CD14-positive monocyte (primary cell): ENCODE results near the gene WDR4. TPM values are rescaled to one million over a fixed set of nuclear protein-coding genes. Genes with fewer than 3 reads are reported as not detected.
"Not testable (repeated sequence)": the region's sequence is repeated elsewhere in the genome, so short reads cannot be mapped to it uniquely, and the experiment has no call there.

Experiments used
- DNase-seq, 3 donors: peaks; one replicate each; pipeline ENCODE4 v3.0.0-alpha.2; 2011 to 2022
- H2AFZ ChIP-seq: 2 replicates; pipeline ENCODE4 v1.6.0; 2012; ENCODE audit warnings: mild to moderate bottlenecking, low read depth, low read length, inconsistent platforms; ENCODE audit not compliant: insufficient read depth, poor library complexity, severe bottlenecking
- H3K27ac ChIP-seq, 2 donors: 1 replicate in 1 of 2; 2 replicates in 1 of 2; pipeline ENCODE4 v1.5.1; 2012 to 2013; ENCODE audit warnings: low read length in 2 of 2, control low read depth in 1 of 2, inconsistent platforms in 1 of 2, low read depth in 1 of 2, mild to moderate bottlenecking in 1 of 2
- H3K27me3 ChIP-seq, 2 donors: one replicate each; pipeline versions ENCODE4 v1.6.0 to v1.6.1; 2011 to 2013; ENCODE audit warnings: low read length in 2 of 2; ENCODE audit not compliant: control insufficient read depth in 2 of 2, insufficient read depth in 2 of 2
- H3K36me3 ChIP-seq, 2 donors: replicated peaks in 1 of 2; 1 replicate in 1 of 2; 2 replicates in 1 of 2; pipeline versions ENCODE4 v1.5.1 to v1.6.1; 2012 to 2013; ENCODE audit warnings: low read length in 2 of 2, control low read depth in 1 of 2, inconsistent platforms in 1 of 2, mild to moderate bottlenecking in 1 of 2; ENCODE audit not compliant: insufficient read depth in 2 of 2, control insufficient read depth in 1 of 2
- H3K4me1 ChIP-seq, 2 donors: 1 replicate in 1 of 2; 2 replicates in 1 of 2; pipeline versions ENCODE4 v1.5.1 to v1.6.1; 2012 to 2013; ENCODE audit warnings: low read length in 2 of 2, control low read depth in 1 of 2, inconsistent platforms in 1 of 2, mild to moderate bottlenecking in 1 of 2, moderate library complexity in 1 of 2; ENCODE audit not compliant: insufficient read depth in 2 of 2, control insufficient read depth in 1 of 2
- H3K4me2 ChIP-seq: replicated peaks from 2 replicates; pipeline ENCODE3; 2012; ENCODE audit warnings: low read length, moderate library complexity, mild to moderate bottlenecking; ENCODE audit not compliant: poor library complexity, severe bottlenecking; ENCODE audit errors: extremely low read depth
- H3K4me3 ChIP-seq, 3 experiments: fragments of 200-600 bp in 1 of 3; sonication (generic) in 1 of 3; replicated peaks in 1 of 3; 1 replicate in 2 of 3; 2 replicates in 1 of 3; pipeline ENCODE4 v1.5.1; 2011 to 2013; ENCODE audit warnings: low read length in 3 of 3, mild to moderate bottlenecking in 3 of 3, control low read depth in 2 of 3, low read depth in 2 of 3, inconsistent platforms in 1 of 3, moderate library complexity in 1 of 3
- H3K79me2 ChIP-seq: 2 replicates; pipeline ENCODE4 v1.6.0; 2012; ENCODE audit warnings: mild to moderate bottlenecking, control low read depth, inconsistent platforms, low read length, moderate library complexity; ENCODE audit not compliant: insufficient read depth
- H3K9ac ChIP-seq: 2 replicates; pipeline ENCODE4 v1.6.0; 2017; ENCODE audit warnings: low read length, mild to moderate bottlenecking; ENCODE audit not compliant: insufficient read depth, poor library complexity, severe bottlenecking
- H3K9me3 ChIP-seq, 2 donors: replicated peaks in 1 of 2; 1 replicate in 1 of 2; 2 replicates in 1 of 2; pipeline versions ENCODE4 v1.5.1 to v1.6.1; 2012 to 2013; ENCODE audit warnings: low read length in 2 of 2, control low read depth in 1 of 2; ENCODE audit not compliant: control insufficient read depth in 1 of 2, insufficient read depth in 1 of 2
- H4K20me1 ChIP-seq: 2 replicates; pipeline ENCODE4 v1.6.0; 2012; ENCODE audit warnings: mild to moderate bottlenecking, low read length, control low read depth, moderate library complexity; ENCODE audit not compliant: insufficient read depth
- H3K27ac Mint-ChIP-seq, 7 donors: one replicate each; pipeline ENCODE4 v1.8.0; 2020; ENCODE audit warnings: mild to moderate bottlenecking in 7 of 7, mixed read lengths in 7 of 7, moderate library complexity in 6 of 7, inconsistent platforms in 2 of 7
- H3K27me3 Mint-ChIP-seq, 3 donors: one replicate each; pipeline ENCODE4 v1.8.0; 2021 to 2022; ENCODE audit warnings: low read depth in 3 of 3, mild to moderate bottlenecking in 3 of 3, mixed read lengths in 3 of 3, moderate library complexity in 3 of 3, inconsistent platforms in 1 of 3
- H3K36me3 Mint-ChIP-seq, 2 donors: one replicate each; pipeline ENCODE4 v1.8.0; 2020; ENCODE audit warnings: mixed read lengths in 2 of 2, inconsistent platforms in 1 of 2, mild to moderate bottlenecking in 1 of 2
- H3K4me1 Mint-ChIP-seq: one replicate; pipeline ENCODE4 v1.8.0; 2020; ENCODE audit warnings: mild to moderate bottlenecking, mixed read lengths
- H3K4me3 Mint-ChIP-seq, 2 donors: one replicate each; pipeline ENCODE4 v1.8.0; 2020; ENCODE audit warnings: mild to moderate bottlenecking in 2 of 2, mixed read lengths in 2 of 2, moderate library complexity in 1 of 2
- H3K9me3 Mint-ChIP-seq, 7 donors: one replicate each; pipeline ENCODE4 v1.8.0; 2020 to 2022; ENCODE audit warnings: mixed read lengths in 7 of 7, mild to moderate bottlenecking in 6 of 7, moderate library complexity in 6 of 7, inconsistent platforms in 2 of 7
- WGBS: methylation state at CpG from one replicate; pipeline ENCODE4 v1.1.5; 2013; ENCODE audit warnings: missing lambda C conversion rate; ENCODE audit not compliant: insufficient coverage; 5-methylcytosine and 5-hydroxymethylcytosine counted together
- intact Hi-C, 2 donors: fragments of 100-400 bp; cut with micrococcal nuclease; formaldehyde crosslinking; loops; one replicate each; pipeline versions ENCODE4 v1.15.0 to v1.15.1; 2023
- polyA plus RNA-seq, 3 donors: library from polyadenylated mRNA; depleted of rRNA in 1 of 3; unstranded in 2 of 3; stranded (reverse) in 1 of 3; fragments of 300-500 nt in 2 of 3; fragments of >200 nt in 1 of 3; fragmentation: Illumina TruSeq in 2 of 3; gene quantifications; 1 replicate in 2 of 3; 2 replicates in 1 of 3; pipeline ENCODE4 v1.2.3, GENCODE V29; 2012 to 2021
- TF ChIP-seq, protein P1 (sequence below): fragments of 200-600 bp; IDR thresholded peaks from one replicate; pipeline ENCODE4 v1.8.0; 2022; ENCODE audit warnings: antibody characterized with exemption, mild to moderate bottlenecking

The WDR4 gene
- polyA plus RNA-seq, 3 donors, result 2.9 to 7.0 (median 3.6) TPM

DNA sequence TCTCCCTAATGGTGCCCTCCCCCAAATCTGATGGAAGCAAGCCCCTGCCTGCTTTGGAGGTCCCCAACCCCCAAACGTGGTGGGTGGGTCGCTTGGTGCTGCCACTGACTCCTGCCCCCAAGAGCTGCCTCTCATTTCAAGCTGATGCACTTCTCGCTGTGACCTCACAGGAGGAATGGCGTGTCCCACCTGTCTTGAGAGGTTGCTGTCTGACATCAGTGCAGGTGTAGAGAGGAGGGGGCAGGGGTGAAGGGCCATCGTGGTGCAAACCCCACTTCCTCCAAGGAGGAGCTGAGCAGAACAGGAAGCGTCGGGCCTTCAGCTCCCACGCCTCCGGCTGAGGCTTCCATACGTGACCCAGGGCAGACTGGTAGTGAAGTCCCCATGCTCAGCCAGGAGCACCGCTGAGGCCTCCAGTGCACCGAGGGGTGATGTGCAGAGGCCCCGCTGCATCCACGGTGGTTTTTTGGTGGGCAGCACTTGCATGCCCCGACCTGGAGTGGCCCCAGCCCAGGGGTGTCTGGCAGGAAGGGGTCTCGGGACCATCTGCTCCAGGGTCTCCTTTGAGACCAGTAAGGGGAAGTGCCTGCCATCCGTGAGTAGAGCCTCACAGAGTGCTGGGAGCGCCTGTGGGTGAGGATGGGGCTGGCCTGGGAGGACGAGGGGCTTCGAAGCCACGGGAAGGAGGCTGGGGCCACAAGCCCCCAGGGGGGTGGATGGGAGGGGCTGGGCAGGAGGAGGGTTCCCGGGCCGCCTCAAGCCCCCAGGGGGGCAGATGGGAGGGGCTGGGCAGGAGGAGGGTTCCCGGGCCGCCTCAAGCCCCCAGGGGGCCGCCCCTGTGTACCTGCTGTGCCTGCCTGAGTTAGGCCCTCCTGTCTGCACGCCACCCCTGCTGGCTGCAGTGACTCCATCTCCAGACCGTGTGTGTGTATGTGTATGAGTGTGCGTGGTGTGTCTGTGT, 39.8 kb downstream of the WDR4 start:
- intact Hi-C loops, result loop anchor here in 1 of 2 donors (10.0 kb wide), 1 partner anchor 65 kb away; no protein-coding TSS in a partner anchor
- Mint-ChIP-seq H3K27me3 (no peaks in the 10 kb centered on the region), H3K4me1 (no peaks in the 10 kb centered on the region), H3K4me3 (no peak overlapping the region), H3K36me3 (peaks cover 24 to 29% of the 10 kb centered on the region in 2 donors), H3K27ac (peak overlapping the region in 1 of 7 donors; percentile 56), H3K9me3 (no peaks in the 10 kb centered on the region)
- Histone ChIP-seq H2AFZ (no peak overlapping the region), H3K4me1 (no peaks in the 10 kb centered on the region), H3K27me3 (no peaks in the 10 kb centered on the region), H3K36me3 (peaks cover 39 to 44% of the 10 kb centered on the region in 2 donors), H3K4me2 (no peak overlapping the region), H3K4me3 (no peak overlapping the region), H3K27ac (no peak overlapping the region), H3K9me3 (no peaks in the 10 kb centered on the region), H3K79me2 (peaks cover 2% of the 10 kb centered on the region), H4K20me1 (no peaks in the 10 kb centered on the region), H3K9ac (no peak overlapping the region)
- no peak for DNase-seq
- TF ChIP-seq, protein P1, sequence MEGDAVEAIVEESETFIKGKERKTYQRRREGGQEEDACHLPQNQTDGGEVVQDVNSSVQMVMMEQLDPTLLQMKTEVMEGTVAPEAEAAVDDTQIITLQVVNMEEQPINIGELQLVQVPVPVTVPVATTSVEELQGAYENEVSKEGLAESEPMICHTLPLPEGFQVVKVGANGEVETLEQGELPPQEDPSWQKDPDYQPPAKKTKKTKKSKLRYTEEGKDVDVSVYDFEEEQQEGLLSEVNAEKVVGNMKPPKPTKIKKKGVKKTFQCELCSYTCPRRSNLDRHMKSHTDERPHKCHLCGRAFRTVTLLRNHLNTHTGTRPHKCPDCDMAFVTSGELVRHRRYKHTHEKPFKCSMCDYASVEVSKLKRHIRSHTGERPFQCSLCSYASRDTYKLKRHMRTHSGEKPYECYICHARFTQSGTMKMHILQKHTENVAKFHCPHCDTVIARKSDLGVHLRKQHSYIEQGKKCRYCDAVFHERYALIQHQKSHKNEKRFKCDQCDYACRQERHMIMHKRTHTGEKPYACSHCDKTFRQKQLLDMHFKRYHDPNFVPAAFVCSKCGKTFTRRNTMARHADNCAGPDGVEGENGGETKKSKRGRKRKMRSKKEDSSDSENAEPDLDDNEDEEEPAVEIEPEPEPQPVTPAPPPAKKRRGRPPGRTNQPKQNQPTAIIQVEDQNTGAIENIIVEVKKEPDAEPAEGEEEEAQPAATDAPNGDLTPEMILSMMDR, result no peak
- 52% methylated on average over 26 of the region's 29 CpGs for WGBS

DNA sequence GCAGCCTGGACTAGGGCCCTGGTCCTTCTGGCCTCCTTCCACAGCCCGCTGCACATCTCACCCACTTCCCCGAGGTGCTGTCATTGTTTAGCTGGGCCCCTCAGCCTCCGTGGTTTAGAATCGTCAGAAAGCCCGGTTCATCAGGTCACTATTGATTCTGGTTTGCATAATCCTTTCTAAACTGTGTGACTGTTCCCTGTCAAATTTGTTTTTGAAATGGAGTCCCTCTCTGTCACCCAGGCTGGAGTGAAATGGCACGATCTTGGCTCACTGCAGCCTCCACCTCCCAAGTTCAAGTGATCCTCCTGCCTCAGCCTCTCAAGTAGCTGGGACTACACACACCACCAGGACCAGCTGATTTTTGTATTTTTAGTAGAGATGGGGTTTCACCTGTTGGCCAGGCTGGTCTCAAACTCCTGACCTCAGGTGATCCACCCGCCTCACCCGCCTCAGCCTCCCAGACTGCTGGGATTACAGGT, 41.1 kb downstream of the WDR4 start:
- H3K4me3 ChIP-seq, H4K20me1 ChIP-seq, H3K4me3 Mint-ChIP-seq, H3K27me3 Mint-ChIP-seq, H3K9ac ChIP-seq, intact Hi-C loops, H2AFZ ChIP-seq, DNase-seq, H3K4me1 ChIP-seq, H3K4me1 Mint-ChIP-seq, H3K9me3 ChIP-seq, H3K27ac ChIP-seq, H3K4me2 ChIP-seq, H3K27me3 ChIP-seq, H3K79me2 ChIP-seq, H3K9me3 Mint-ChIP-seq: not testable (repeated sequence)
- 74% methylated on average over 7 of the region's 8 CpGs for WGBS
- Mint-ChIP-seq H3K27ac (peak overlapping the region in 1 of 7 donors; percentile 12), H3K36me3 (peaks cover 13 to 20% of the 10 kb centered on the region in 2 donors)
- peaks cover 31 to 33% of the 10 kb centered on the region in 2 donors for H3K36me3 ChIP-seq
